Breast epithelium (tissue), 3 donors: Measurements from ENCODE around the gene HABP2.

Source experiments
- CTCF ChIP-seq, 3 donors: fragments of 450-650 bp; IDR thresholded peaks; one replicate each; pipeline ENCODE4 v1.5.1; 2016 to 2017; ENCODE audit warnings: antibody characterized with exemption in 3 of 3, mild to moderate bottlenecking in 3 of 3, moderate library complexity in 3 of 3
- POLR2A ChIP-seq: fragments of 450-650 bp; IDR thresholded peaks from one replicate; pipeline ENCODE4 v1.6.1; 2016; ENCODE audit warnings: antibody characterized with exemption, mild to moderate bottlenecking, moderate library complexity
- POLR2AphosphoS5 ChIP-seq, 3 donors: sonication (generic); formaldehyde crosslinking; IDR thresholded peaks; one replicate each; pipeline ENCODE4 v1.6.1; 2017; ENCODE audit warnings: antibody characterized with exemption in 3 of 3

DNA sequence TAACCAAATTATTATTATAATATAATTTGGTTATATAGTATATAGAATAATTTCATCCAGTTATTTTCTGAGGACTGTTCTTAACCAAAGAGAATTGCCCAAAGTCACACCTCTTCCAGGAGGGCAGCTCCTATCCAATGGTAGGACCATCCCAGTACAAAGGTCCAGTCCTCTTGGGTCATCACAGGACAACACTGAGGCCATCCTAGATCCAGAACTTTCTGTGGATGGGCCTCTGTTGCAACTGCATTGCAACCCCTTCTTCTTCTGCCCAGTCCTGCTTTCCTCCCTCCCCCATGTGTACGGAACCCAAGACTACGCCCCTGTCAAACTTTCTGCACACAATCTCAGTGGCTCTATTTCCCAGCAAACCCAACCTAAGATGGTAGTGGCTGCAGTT is 5.4 kb upstream of the HABP2 start:
- TF ChIP-seq CTCF (IDR thresholded peaks at IDR 0.05) (no peak), POLR2AphosphoS5 (IDR thresholded peaks at IDR 0.05) (no peak), POLR2A (no peak)
